NCI-H2107 treated with DMSO at 0.1 percent for 48 hours (cell line): ENCODE measurements around the gene CUX1.
A peak's percentile ranks its signal among the peaks of the same experiment; 100 is the strongest.
"Not testable (repeated sequence)": the region's sequence is repeated elsewhere in the genome, so short reads cannot be mapped to it uniquely, and the experiment has no call there.

Experiments
- DNase-seq: peaks from one replicate; lab custom pipeline; 2025; ENCODE audit not compliant: unreplicated experiment; lab: John Stamatoyannopoulos, UW

The CUX1 gene

DNA sequence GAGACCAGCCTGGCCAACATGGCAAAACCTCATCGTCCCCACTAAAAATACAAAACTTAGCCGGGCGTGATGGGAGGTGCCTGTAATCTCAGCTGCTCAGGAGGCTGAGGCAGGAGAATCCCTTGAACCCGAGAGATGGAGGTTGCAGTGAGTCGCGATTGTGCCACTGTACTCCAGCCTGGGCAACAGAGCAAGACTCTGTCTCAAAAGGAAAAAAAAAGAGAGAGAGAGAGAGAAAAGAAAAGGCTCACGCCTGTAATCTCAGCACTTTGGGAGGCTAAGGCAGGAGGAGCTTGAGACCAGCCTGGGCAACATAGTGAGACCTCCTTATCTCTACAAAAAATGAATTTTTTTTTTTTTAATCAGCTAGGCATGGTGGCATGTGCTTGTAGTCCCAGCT, 157.6 kb downstream of the CUX1 start:
- no peak for DNase-seq

DNA sequence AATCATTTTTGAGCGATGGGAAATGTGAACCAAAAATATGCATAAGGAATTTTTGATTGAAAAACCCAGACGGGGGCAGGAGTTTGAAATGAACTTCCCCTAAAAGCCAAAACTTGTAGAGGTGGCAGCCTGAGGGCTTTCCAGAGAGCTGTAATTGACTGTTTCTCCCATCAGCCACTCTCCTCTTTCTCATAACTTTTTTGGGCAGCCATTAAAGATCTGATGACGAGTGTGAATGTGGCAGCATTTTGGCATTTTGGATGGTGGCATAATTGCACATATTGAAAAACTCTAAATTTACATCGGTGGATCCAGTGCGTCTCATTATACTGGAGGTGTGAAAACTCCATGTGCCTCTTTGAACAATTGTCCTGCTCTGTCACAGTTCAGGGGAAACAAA, 159.0 kb downstream of the CUX1 start:
- no peak for DNase-seq

DNA sequence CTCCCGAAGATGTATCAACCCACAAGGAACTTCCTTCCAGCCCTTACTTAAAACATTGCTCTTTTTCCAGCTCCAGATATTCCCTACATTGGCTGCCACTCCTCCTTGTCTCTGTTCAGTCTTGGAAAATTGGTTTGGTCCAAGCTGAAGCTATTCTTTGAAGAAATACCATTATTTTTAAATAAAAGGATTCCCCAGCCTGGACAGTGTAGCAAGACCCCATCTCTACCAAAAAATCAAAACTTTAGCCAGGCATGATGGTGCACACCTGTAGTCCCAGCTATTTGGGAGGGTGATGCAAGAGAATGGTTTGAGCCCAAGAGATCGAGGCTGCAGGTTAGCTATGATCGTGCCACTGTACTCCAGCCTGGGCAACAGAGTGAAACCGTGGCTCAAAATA, 159.8 kb downstream of the CUX1 start:
- no peak for DNase-seq

DNA sequence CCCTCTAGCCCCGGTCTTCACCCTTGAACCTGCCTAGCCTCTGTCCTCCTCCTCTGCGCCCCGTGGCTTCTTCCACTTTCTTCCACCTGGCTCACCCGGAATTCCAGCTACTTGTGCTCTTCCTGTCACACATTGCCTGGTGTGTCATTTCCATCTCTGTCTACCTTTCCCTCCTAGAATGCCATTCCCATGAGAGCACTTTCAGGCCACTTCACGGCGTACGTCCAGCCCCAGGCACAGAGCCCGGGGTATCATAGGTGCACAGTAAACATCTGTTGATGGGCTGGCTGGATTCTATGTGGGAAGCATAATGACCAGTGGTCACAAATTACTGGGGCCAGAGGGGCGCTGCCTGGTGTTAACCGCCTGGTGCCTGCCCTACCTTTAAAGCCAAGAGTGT, 161.3 kb downstream of the CUX1 start:
- DNase-seq, result no peak

DNA sequence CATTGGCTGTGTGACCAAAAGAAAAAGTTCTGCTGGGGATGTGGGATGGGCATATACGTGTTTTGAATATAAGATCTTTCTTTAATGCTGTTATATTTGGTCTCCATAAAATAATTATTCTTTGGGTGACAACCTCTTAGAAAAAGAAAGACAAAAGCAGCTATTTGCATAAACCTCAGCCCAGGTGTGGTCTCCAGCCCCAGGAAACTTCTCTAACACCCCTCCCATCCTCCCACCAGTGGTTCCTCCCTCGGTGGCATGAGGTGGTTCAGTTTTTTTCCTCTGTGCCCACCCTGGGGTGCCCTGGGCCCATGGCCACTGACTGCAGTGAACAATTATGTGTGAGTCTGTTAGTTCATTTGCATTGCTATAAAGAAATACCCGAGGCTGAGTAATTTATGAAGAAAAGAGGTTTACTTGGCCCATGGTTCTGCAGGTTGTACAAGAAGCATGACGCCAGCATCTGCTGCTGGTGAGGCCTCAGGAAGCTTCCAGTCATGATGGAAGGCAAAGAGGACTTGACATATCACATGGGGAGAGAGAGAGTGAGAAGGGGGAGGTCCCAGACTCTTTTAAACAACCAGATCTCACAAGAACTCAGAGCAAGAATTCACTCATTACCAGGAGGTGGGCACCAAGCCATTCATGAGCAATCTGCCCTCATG, 165.9 kb downstream of the CUX1 start:
- no peak for DNase-seq

DNA sequence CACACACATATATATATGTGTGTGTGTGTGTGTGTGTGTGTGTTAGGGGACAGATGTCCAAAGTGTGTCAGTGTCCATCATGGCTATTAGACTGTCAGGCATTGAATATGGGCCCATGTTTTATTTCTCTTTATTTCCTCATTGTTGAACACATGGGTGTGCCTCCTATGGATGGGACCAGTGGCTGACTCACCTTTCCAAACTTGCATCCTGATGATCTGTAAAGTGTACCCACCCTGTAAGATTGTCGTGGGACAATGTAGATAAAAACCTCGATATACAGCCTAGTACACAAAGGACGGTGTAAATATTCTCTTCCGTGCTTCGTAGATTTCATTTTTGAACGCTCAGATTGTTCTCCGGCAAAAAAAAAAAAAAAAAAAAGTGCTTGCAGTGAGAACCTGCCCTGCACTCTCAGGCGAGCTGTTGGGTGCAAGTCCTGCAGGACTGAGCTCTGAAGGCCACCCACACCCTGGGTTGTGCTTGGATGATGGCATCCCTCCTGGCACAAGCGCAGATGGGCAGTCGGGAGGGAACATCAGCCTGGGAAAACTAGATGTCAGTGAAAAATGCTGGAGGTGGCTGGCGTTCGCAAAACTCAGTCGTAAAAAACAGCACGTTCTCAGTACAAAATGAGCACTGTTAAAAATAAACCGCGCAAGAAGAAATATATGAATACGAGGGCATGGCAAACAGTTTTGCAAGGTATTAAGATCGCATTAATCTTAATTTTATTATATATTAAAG, 166.9 kb downstream of the CUX1 start:
- DNase-seq, result no peak

DNA sequence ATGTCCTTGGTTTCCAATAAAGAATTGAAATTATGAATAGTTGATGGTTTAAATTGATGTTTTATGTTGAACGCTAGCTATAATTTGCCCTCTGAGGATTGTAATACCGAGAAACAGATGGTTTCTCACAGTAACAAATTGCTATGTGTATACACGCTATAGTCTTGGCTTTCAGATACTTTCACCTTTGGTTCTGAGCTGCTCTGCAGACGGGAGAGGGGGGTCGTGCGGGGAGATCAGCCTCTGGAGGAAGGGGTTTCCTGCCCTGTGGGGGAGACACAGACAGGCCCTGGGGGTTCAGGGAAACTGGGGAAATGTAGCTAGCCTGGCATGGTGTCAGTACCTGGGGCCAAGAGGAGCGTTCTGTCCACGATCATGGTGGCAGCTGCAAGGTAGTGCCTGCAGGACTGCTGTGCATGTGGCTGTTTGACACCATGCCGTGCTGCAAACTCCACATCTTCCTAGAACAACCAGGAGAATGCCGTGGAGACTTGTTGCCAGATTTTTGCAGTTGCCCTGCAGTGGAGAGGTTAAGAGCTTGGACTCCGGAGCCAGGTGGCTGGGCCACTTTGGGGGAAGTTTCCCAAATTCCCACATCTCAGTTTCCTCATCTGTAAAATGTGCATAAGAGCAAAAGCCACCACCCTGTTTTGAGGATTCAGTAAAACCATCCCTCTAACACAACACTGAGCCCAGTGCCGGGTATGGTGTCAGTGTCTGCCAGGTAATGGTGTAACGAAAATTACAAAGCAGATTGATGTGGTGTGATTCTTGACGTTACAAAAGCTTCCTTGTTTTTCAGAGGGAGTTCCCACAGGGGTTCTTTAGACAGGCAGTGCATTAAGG, 167.9 kb downstream of the CUX1 start:
- DNase-seq, result peak; percentile 59

DNA sequence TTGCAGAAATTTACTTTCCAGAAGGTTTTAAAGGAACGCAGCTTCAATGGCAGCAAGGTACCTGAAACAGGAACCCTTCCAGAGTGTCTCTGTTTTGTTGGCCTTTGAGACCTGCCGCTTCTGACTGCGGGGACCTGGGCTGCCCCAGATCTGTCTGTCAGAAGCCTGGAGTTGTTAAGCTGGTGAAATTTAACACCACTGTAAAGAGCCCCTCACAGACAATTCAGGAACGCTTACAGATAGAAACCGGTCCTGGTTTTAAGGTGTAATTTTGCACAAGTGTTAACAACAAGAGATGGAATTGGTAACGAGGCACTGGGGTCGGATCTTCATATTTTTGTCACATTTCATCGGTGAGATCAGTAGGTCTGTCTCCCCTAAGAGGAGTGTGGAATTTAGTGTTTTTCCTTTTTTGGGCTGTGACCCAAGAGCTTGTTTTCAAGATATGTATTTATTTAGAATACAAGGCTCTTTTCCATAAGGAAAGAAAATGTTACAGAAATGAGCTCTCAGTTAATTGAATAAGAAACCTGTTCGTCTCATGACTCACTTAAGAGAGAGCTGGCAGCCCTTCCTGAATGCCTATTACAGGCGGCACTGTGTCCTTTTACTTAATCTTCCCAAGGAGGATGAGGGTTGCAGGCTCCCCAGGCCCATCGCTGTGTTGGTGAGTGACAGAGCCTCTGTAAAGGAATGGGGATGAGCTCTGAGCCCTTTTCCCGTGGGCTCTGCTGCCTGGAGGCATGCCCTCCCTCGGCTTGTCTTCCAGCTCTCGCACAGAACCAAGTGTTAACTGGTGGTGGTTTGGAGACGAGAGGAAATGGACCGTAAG, 168.7 kb downstream of the CUX1 start:
- DNase-seq, result peak; percentile 82

DNA sequence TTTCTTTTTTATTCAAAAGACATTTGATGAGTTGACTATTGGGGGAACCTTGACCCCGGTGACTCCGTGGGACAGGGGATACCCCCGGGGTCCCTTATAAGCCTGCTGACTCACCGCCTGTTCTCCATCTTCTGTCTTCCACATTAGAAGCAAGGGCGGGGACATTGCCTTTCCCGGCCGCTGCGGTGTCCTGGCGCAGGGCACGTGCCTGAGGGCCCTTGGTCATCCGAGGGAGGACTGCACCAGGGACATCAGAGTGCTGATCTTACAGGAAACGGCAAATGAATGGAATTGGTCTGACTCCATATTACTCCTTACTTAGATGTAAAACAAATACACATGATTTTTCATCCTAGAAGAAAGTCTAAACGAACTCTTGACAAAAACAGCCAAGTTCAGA, 170.1 kb downstream of the CUX1 start:
- no peak for DNase-seq

DNA sequence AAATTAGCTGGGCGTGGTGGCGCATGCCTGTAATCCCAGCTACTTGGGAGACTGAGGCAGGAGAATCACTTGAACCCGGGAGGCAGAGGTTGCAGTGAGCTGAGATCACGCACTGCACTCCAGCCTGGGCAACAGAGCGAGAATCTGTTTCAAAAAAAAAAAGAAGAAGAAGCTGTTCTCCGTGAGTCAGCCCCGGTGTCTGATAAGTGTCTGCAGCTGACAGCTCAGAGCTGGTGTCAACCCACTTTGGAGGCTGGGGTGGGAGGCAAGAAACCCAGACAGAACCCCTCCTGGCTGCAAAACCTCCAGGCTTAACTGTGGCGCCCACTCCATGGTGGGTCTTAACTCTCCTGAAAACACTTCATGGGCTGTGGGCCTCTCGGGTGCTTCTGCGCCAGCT, 170.6 kb downstream of the CUX1 start:
- DNase-seq, result not testable (repeated sequence)

DNA sequence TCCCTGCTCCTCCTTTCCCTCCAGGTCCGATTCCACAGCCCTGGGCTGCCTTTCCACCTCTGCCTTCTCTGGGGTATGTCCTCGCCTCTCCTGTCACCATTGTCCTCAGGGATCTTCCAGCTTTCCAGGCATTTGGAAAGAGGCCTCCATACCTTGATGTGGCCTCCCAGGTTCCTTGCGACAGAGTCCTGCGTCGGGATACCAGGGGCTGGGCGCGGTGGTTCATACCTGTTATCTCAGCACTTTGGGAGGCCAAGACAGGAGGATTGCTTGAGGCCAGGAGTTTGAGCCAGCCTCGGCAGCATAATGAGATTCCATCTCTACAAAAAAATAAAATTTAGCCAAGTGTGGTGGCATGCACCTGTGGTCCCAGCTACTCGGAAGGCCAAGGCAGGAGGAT, 171.1 kb downstream of the CUX1 start:
- DNase-seq, result no peak

DNA sequence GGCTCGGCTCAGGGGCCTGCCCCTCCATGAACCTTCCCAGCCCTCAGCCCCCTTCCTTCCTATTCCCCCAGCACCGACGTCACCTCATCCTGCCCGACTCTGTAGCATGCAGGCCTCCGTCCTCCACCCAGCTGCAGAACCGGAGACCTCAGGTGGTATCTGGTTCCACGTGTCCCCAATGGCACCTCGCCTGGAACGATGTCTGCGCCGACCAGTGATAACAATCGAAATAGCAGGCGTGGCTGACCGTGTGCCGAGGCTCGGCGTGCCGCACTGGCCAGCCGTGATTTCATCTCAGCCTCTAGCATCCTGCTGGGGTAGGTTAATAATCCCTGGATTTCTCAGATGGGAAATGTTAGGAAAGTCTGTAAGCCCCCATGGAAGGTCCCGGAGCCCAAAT, 171.7 kb downstream of the CUX1 start:
- no peak for DNase-seq

DNA sequence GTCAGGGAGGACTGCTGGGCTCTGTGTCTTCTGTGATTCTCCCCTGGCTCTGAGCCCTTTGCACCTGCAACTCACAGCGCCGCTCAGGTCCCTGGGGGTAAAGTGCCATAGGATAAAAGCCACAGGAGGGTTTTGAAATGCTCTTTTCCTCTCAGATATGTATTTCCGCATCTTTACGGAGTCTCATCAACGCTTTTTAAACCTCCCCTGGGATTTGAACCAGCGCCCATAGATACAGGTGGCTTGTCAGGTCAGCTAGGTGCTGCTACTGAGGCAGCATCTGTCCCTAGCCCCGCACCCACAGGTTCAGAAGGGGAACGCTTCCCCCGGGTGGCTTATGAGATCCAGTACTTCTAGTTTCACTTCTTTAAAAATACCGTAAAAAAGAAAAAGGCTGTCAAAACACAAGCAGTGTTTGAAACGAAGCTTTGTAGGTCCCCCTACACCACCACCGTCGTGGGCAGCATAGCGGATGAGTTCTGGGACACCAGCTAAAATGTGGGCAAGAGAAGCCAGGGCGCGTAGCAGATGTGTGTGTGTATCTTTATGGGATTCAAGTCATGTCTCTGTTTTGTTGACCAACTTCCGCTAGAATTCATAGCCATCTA, 173.5 kb downstream of the CUX1 start:
- peak; percentile 95 for DNase-seq

DNA sequence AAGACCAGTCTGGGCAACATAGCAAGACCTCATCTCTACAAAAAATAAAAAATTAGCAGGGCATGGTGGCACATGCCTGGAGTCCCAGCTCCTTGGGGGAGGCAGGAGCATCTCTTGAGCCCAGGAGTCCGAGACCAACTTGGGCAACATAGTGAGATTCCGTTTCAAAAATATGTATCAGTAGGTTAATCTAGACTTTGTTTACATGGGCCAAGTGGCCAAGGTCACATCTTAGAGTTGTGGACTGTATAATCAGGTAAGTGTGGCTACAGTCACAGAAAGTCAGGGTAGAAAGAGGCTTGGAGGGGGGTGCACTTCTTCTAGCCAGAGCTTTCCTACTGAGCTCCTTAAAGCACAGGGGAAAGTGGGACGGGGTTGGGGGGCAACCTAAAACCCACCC, 174.4 kb downstream of the CUX1 start:
- DNase-seq, result no peak

DNA sequence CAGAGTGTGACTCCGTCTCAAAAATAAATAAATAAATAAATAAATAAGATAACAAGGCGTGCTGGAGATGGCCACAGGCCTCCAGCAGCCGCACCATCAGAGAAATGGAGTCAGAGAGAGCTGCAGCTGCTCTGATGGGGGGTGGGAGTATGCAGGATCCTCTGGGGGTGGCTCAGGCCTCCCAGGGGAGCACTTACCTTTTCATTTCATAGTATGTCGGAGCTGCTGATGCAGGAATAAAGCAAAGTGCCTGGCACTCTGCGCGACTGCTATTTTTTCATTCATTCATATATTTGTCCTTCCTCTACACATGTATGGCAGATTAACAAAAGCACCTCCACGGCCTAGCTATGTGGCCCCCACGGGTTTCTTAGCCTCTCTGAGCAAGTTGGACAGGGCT, 175.9 kb downstream of the CUX1 start:
- DNase-seq, result peak; percentile 64

DNA sequence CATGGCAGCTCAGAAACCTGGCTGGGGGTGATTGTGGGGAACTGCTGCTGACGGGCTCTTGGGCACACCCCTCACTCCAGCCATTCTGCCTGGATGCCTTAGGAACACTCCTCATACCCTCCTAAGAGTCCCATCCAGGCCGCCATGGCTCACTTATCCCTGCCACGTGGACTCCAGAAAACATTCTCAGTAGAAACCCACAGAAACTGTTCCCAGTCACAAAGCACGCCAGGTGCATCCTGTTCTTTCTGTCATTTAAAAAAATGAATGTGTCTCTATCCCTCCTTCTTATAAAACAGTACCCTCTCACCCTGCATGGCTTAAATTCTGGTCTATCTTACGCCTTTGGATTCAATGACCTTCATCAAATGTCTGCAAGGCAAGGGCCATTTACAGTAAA, 177.7 kb downstream of the CUX1 start:
- no peak for DNase-seq

DNA sequence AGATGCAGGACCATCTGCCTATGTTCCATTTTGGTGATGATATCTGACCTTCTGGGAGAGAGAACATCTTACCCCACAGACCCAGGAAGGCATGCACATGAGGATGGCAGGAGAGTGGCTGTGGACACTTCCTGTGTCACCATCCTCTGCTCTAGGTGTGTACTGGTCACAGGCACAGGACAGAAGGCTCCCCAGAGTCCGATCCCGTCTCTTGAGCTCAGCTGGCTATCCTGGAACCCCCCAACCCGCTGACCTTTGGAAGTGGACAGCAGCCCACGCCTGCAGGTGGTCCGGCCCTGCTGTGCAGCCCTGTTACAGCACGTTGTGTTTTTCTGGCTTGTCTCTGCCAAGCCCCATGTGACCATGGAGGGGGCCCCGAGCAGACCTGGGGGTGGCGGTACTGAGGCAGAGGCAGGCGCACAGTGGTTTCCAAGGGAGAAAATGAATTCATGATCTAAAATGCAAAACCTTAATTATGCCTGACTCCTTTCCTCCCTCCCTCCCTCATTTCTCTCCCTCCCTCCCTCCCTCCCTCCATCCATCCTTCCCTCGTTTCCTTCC, 178.8 kb downstream of the CUX1 start:
- DNase-seq, result no peak

DNA sequence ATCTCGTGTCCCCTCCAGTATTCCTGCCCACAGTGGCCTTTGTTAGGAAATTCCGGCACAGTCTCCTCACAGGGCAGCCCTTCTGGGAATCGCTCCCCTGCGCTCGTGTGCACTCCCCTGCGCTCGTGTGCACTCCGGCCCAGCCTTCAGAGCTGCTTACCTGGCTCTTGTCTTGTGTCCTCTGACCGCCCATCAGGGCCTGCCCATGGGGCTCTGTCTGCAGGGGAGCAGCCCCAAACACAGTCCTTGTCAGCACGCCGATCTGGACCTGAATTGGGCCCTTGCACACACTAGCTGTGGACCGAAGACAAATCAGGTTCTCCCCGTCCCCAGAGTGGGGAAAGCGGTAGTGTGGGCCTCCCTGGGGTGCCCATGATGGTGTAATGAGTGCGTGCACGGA, 179.4 kb downstream of the CUX1 start:
- no peak for DNase-seq

DNA sequence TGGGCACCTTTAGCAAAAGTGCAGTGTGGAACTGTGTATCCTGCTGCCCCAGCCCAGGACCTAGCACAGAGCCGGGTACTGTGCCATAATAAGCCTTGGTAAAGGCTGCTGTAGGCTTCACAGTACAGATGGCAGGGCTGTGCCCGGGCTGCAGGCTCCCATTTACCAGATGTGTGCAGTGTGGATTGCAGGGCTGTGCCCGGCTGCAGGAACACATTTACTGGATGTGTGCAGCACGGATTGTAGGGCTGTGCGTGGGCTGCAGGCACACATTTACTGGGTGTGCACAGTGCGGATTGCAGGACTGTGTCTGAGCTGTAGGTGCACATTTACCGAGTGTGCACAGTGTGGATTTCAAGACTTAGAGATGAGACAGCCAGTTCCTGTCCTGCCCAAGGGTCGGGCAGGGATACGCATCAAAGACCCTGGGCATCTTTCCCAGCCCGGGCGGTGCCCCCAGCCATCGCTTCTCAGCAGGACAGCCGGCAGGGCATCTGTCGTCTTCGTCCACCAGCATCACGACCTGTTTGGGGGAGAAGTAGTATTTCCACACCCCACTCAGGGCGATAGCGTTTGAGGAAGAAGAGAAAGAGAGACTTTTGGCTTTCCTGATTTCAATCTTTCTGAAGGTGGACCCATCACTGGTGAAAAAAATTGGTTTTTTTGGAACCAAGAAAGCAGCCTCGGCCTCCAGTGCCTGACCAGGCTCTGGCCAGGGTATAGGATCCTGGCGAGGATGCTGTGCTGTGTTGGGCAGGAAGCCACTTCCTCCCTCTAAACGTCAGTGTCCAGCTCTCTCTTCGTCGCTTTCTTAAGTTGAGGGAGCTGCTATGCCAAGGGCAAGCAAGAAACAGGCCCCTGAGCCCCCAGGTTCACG, 180.8 kb downstream of the CUX1 start:
- no peak for DNase-seq

DNA sequence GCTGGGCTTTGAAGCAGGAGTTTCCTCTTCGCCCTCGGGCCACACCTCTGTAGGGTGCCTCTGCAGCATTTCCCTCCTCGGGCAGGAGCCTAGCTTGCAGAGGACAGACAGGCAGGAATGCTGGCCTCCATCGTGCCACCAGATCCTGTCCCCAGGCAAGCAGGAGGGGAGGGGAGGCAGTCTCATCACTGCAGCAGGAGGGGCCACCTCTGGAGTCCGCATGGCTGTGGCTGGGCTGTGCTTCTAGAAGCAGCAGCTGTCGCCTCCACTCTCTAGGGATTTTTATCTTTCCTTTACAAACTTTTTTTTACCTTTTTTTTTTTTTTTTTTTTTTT, 181.4 kb downstream of the CUX1 start:
- no peak for DNase-seq
